Ascending aorta (tissue), 2 donors: ENCODE data around the gene RETREG3. TPM values are rescaled to one million over a fixed set of nuclear protein-coding genes. Genes with fewer than 3 reads are reported as not detected.
"Not testable (repeated sequence)": the region's sequence is repeated elsewhere in the genome, so short reads cannot be mapped to it uniquely, and the experiment has no call there.

Experiments used
- DNase-seq, 2 donors: peaks; one replicate each; pipeline ENCODE4 v3.0.0-alpha.2; 2019; ENCODE audit warnings: low spot score in 2 of 2
- H3K27ac ChIP-seq, 2 donors: fragments of 200-600 bp; sonication (generic); one replicate each; pipeline ENCODE4 v1.5.1; 2016 to 2017; ENCODE audit warnings: mild to moderate bottlenecking in 1 of 2
- H3K27me3 ChIP-seq: fragments of 200-600 bp; sonication (generic); one replicate; pipeline ENCODE4 v1.5.1; 2017
- H3K36me3 ChIP-seq, 2 donors: fragments of 200-600 bp; sonication (generic); one replicate each; pipeline ENCODE4 v1.5.1; 2016
- H3K4me1 ChIP-seq, 2 donors: fragments of 200-600 bp; sonication (generic); one replicate each; pipeline ENCODE4 v1.5.1; 2016 to 2017; ENCODE audit warnings: mild to moderate bottlenecking in 1 of 2
- H3K4me3 ChIP-seq, 2 donors: fragments of 200-600 bp; sonication (generic); one replicate each; pipeline ENCODE4 v1.5.1; 2016 to 2017; ENCODE audit warnings: mild to moderate bottlenecking in 1 of 2
- H3K9me3 ChIP-seq, 2 donors: fragments of 200-600 bp; sonication (generic); one replicate each; pipeline ENCODE4 v1.5.1; 2016
- intact Hi-C: fragments of 100-400 bp; cut with DNase I; formaldehyde crosslinking; loops from one replicate; pipeline ENCODE4 v1.15.1; 2023
- total RNA-seq: library from RNA; depleted of rRNA; stranded (reverse); fragments of >200 nt; gene quantifications from one replicate; pipeline ENCODE4 v1.1.0, GENCODE V29; 2016
- TF ChIP-seq, protein P1 (sequence below), 3 experiments: fragments of 200-600 bp in 2 of 3; fragments of 450-650 bp in 1 of 3; sonication (generic) in 2 of 3; IDR thresholded peaks; one replicate each; pipeline ENCODE4 v1.5.1; 2016 to 2019; ENCODE audit warnings: antibody characterized with exemption in 3 of 3, mild to moderate bottlenecking in 1 of 3, moderate library complexity in 1 of 3

The RETREG3 gene
- total RNA-seq, 1 donor from 2014 or later: 51.3 TPM

DNA sequence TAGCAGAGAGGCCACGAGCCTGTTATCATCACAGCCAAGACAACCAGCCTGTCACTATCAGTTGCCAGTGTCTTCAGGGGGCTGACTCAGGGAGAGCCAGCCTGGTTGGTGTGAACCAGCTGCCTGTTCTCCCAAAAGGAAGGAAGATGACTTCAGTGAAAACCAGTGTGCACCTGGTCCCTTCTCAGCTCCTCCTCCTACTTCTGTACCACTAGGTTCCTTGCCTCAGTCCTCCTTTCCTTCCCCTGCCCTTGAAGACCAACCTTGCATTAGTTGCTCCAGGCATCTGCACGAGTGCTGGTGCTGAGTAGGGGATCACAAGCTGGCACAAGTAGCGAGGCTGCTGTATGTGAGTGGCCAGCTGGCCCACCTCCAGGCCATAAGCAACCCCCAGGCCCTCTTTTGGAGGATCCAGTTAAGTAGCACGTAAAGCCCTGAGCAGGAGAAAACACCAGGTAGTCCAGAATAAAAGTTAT lies 8.8 kb upstream of the RETREG3 start:
- Histone ChIP-seq H3K36me3 (peaks cover 24 to 31% of the 10 kb centered on the region in 2 donors), H3K4me3 (no peak overlapping the region), H3K27ac (no peak overlapping the region), H3K27me3 (no peaks in the 10 kb centered on the region), H3K9me3 (no peaks in the 10 kb centered on the region), H3K4me1 (peaks cover 0 to 11% of the 10 kb centered on the region in 2 donors)
- intact Hi-C loops: no loop called here
- no peak for DNase-seq
- TF ChIP-seq, protein P1, sequence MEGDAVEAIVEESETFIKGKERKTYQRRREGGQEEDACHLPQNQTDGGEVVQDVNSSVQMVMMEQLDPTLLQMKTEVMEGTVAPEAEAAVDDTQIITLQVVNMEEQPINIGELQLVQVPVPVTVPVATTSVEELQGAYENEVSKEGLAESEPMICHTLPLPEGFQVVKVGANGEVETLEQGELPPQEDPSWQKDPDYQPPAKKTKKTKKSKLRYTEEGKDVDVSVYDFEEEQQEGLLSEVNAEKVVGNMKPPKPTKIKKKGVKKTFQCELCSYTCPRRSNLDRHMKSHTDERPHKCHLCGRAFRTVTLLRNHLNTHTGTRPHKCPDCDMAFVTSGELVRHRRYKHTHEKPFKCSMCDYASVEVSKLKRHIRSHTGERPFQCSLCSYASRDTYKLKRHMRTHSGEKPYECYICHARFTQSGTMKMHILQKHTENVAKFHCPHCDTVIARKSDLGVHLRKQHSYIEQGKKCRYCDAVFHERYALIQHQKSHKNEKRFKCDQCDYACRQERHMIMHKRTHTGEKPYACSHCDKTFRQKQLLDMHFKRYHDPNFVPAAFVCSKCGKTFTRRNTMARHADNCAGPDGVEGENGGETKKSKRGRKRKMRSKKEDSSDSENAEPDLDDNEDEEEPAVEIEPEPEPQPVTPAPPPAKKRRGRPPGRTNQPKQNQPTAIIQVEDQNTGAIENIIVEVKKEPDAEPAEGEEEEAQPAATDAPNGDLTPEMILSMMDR (IDR thresholded peaks at IDR 0.05): no peak

DNA sequence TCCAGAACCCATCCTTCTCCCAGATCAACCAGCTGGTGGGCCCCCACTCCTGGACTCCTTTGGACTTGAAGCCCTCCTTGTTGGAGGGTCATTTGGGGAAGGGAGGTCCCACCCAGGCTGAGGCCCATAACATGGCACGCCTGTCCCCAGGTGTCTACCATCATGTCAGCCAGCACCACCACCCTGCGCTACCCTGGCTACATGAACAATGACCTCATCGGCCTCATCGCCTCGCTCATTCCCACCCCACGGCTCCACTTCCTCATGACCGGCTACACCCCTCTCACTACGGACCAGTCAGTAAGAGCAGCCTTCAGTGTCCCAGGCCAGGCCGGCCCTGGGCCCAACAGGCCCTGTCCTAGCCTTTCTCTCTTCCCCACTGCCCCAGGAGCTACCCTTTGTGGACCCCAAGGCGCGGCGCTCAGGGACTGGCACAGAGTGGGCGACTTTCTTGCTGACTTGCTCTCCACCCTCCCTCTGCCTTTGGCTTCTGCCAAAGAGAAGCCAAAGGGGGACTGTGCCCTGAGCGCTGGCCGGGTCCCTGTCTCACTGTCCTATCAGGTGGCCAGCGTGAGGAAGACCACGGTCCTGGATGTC lies 4.6 kb upstream of the RETREG3 start:
- TF ChIP-seq, protein P1 (IDR thresholded peaks at IDR 0.05): no peak
- Histone ChIP-seq H3K4me1 (peaks cover 0 to 11% of the 10 kb centered on the region in 2 donors), H3K36me3 (peaks cover 30 to 32% of the 10 kb centered on the region in 2 donors), H3K27ac (no peak overlapping the region), H3K4me3 (no peak overlapping the region), H3K9me3 (no peaks in the 10 kb centered on the region), H3K27me3 (no peaks in the 10 kb centered on the region)
- intact Hi-C loops: no loop called here
- DNase-seq: no peak

DNA sequence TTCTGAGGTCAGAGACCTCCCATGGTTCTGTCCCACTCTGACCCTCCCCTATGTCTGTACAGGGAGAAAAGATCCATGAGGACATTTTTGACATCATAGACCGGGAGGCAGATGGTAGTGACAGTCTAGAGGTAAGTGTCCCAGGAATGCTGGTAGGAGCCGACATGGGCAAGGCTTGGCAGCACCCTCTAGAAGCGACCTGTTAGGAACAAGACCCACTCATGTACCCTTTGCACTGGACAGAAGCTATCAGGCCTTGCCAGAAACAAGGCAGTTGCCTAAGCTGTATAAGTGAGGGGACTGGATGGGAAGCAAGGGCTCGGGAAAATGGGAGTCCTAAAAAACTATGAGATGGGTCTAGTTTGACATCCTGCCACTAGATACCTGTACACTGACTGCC lies 2.8 kb upstream of the RETREG3 start:
- Histone ChIP-seq H3K36me3 (peaks cover 30 to 32% of the 10 kb centered on the region in 2 donors), H3K27ac (no peak overlapping the region), H3K9me3 (no peaks in the 10 kb centered on the region), H3K27me3 (no peaks in the 10 kb centered on the region), H3K4me3 (no peak overlapping the region), H3K4me1 (peaks cover 0 to 12% of the 10 kb centered on the region in 2 donors)
- DNase-seq: no peak
- TF ChIP-seq, protein P1 (IDR thresholded peaks at IDR 0.05): no peak
- intact Hi-C loops: no loop called here

DNA sequence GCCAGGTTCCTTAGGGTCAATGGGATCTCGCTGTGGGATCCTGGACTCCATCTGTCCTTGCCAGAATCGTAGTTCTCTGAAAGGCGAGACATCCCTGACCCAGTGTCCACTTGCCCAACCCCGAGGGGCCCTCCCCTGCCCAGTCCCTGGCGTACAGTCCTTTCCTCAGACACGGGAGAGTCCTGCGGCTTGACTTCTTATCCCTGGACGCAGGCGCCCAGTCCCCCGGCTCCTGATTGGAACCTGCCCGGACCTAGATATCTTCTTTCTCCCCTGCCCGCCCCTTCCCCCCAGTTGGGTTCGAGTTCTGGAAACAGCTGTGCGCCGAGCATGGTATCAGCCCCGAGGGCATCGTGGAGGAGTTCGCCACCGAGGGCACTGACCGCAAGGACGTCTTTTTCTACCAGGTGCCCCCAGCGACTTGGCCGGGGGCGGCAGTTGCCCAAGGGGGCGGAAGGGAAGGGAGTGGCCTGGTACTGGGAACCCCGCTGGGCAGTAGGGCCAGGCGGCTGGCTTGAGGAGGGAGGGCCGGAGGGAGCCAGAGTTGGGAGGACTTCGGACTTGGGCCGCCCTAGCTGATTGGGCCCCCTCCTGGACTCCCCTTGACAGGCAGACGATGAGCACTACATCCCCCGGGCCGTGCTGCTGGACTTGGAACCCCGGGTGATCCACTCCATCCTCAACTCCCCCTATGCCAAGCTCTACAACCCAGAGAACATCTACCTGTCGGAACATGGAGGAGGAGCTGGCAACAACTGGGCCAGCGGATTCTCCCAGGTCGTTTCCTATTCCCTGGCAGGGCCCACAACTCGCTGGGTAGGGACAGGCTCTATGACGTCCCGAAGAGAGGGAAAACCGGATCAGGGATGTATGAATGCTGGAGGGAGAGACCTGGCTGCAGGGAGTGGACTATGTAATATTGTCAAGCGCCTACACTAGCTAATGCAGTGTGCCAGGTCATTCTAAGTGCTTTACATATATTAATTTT lies 934 bp upstream of the RETREG3 start:
- not testable (repeated sequence) for H3K9me3 ChIP-seq, H3K27me3 ChIP-seq, DNase-seq
- H3K27ac ChIP-seq: peak overlapping the region; percentile 60 to 71
- intact Hi-C loops: loop anchor here (1.0 kb wide), 2 partner anchors 49 to 68 kb away; partner anchors contain the start of gene TUBG2
- peak overlapping the region; percentile 76 to 79 for H3K4me3 ChIP-seq
- peaks cover 6 to 29% of the 10 kb centered on the region in 2 donors for H3K4me1 ChIP-seq
- peaks cover 23 to 25% of the 10 kb centered on the region in 2 donors for H3K36me3 ChIP-seq

DNA sequence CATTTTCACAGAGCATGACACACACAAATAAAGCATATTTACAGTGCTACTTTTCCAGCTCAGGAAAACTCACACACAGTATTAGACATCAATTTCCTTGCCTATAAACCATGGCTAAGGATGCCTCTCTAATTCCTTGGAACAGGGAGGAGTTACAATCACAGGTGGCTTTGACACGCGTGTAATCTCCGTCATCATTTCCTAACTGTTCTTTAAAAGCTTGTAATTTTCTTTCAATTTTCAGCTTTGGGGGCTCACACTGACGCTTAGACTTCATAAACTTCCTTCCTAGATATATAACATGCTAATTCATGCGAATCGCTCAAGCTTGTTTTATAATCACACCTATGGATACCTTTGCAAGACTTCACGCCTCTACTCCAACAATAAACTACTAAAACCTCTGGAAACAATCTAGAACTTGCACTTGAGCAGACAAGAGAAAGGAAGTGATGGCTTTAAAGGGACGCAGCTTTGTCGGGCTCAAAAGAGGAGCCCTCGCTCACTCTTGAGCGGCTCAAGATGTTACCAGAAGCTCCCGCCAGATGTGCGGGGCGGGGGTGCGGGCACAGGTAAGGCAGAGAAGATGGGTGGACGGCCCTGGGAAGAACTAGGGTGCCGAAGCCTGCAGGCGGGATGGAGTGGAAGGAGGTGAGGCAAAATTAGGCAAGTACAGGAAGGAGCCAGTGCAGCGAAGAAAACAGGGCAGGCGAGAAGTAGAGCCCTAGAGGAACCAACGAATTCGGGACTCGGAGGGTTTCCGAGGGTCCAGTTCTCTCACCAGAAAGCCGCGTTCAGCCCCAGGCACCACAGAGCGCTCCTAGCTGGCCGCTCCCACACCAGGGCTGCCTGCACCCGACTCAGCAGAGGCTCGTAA lies 631 bp downstream of the RETREG3 start:
- H3K9me3 ChIP-seq: no peaks in the 10 kb centered on the region
- TF ChIP-seq, protein P1 (IDR thresholded peaks at IDR 0.05): no peak
- no peaks in the 10 kb centered on the region for H3K27me3 ChIP-seq
- H3K36me3 ChIP-seq: peaks cover 7 to 9% of the 10 kb centered on the region in 2 donors
- peak overlapping the region; percentile 76 to 79 for H3K4me3 ChIP-seq
- intact Hi-C loops: loop anchor here (1.0 kb wide), 2 partner anchors 51 to 70 kb away; partner anchors contain the start of gene TUBG2
- peaks cover 6 to 29% of the 10 kb centered on the region in 2 donors for H3K4me1 ChIP-seq
- DNase-seq: no peak
- H3K27ac ChIP-seq: peak overlapping the region; percentile 89 to 92
